Lower lobe of right lung (tissue), 2 donors: ENCODE data around the gene AXL. TPM values are rescaled to one million over a fixed set of nuclear protein-coding genes. Genes with fewer than 3 reads are reported as not detected.

ENCODE experiments used
- ATAC-seq, 2 donors: fragments of 200-7000 bp; cut with Tn5 transposase; one replicate each; pipeline ENCODE4 v1.9.1; 2020 to 2022; ENCODE audit warnings: mild to moderate bottlenecking in 2 of 2, moderate library complexity in 2 of 2
- DNase-seq: peaks from one replicate; pipeline ENCODE4 v3.0.0-alpha.2; 2020
- H3K27ac ChIP-seq: fragments of 200-600 bp; one replicate; pipeline ENCODE4 v1.8.0; 2022
- H3K27me3 ChIP-seq: fragments of 200-600 bp; one replicate; pipeline ENCODE4 v1.8.0; 2022; ENCODE audit warnings: low read depth
- H3K36me3 ChIP-seq: fragments of 200-600 bp; one replicate; pipeline ENCODE4 v1.8.0; 2022; ENCODE audit warnings: mild to moderate bottlenecking
- H3K4me1 ChIP-seq: fragments of 200-600 bp; one replicate; pipeline ENCODE4 v1.8.0; 2022
- H3K4me3 ChIP-seq: fragments of 200-600 bp; one replicate; pipeline ENCODE4 v1.8.0; 2022; ENCODE audit warnings: mild to moderate bottlenecking
- H3K9me3 ChIP-seq: fragments of 200-600 bp; one replicate; pipeline ENCODE4 v1.8.0; 2022
- CTCF ChIP-seq: fragments of 200-600 bp; IDR thresholded peaks from one replicate; pipeline ENCODE4 v1.8.0; 2022; ENCODE audit warnings: antibody characterized with exemption, mild to moderate bottlenecking
- intact Hi-C: fragments of 100-400 bp; cut with DNase I; formaldehyde crosslinking; loops from one replicate; pipeline ENCODE4 v1.11.0; 2022
- total RNA-seq: library from RNA; stranded (reverse); fragmentation: NEBNext Ultra II Directional; extraction: Animal tissue kit (Norgen Biotek cat#: 25700); gene quantifications from one replicate; pipeline ENCODE4 v1.2.1, GENCODE V29; 2021
- donor health status: DM: no; HTN: yes; CAD: no; lungs with severe emphysema.

The AXL gene
- total RNA-seq, 1 donor from 2014 or later, result 92.7 TPM

GRCh38 chr19:41295499-41295898 is 76.5 kb downstream of the AXL start:
- intact Hi-C loops, result no loop called here
- DNase-seq, result no peak
- Histone ChIP-seq H3K27me3 (no peaks in the 10 kb centered on the region), H3K9me3 (no peaks in the 10 kb centered on the region), H3K27ac (peak overlapping the region; percentile 86), H3K4me1 (peaks cover 57% of the 10 kb centered on the region), H3K36me3 (peaks cover 97% of the 10 kb centered on the region), H3K4me3 (no peak overlapping the region)
- peak; percentile 49 to 70 for ATAC-seq
- no peak for TF ChIP-seq CTCF

- no peak overlapping the region for H3K4me3 ChIP-seq
- ATAC-seq (peak in 1 of 2 donors; percentile 9), DNase-seq (no peak)
- no peak for TF ChIP-seq CTCF
- H3K9me3 ChIP-seq, result no peaks in the 10 kb centered on the region
- H3K36me3 ChIP-seq, result peaks cover 97% of the 10 kb centered on the region
- H3K4me1 ChIP-seq, result peaks cover 60% of the 10 kb centered on the region
- H3K27me3 ChIP-seq, result no peaks in the 10 kb centered on the region
- intact Hi-C loops, result no loop called here
- peak overlapping the region; percentile 86 for H3K27ac ChIP-seq
Observed at GRCh38 chr19:41296433-41296871, 77.4 kb downstream of the AXL start.

GRCh38 chr19:41297628-41298347 is 78.8 kb downstream of the AXL start:
- Histone ChIP-seq H3K27me3 (no peaks in the 10 kb centered on the region), H3K9me3 (no peaks in the 10 kb centered on the region), H3K4me1 (peaks cover 60% of the 10 kb centered on the region), H3K27ac (peak overlapping the region; percentile 86), H3K36me3 (peaks cover 97% of the 10 kb centered on the region), H3K4me3 (no peak overlapping the region)
- TF ChIP-seq CTCF, result no peak
- intact Hi-C loops, result no loop called here
- DNase-seq (no peak), ATAC-seq (peak; percentile 4 to 9)

GRCh38 chr19:41298348-41298964 is 79.4 kb downstream of the AXL start:
- H3K36me3 ChIP-seq, result peaks cover 97% of the 10 kb centered on the region
- no peak for TF ChIP-seq CTCF
- ATAC-seq, result peak; percentile 88 to 91
- H3K27me3 ChIP-seq, result no peaks in the 10 kb centered on the region
- DNase-seq, result peak; percentile 91
- peak overlapping the region; percentile 86 for H3K27ac ChIP-seq
- intact Hi-C loops, result no loop called here
- H3K9me3 ChIP-seq, result no peaks in the 10 kb centered on the region
- no peak overlapping the region for H3K4me3 ChIP-seq
- peaks cover 60% of the 10 kb centered on the region for H3K4me1 ChIP-seq

GRCh38 chr19:41299046-41299754 is 80.2 kb downstream of the AXL start:
- peak; percentile 18 to 29 for ATAC-seq
- Histone ChIP-seq H3K4me3 (no peak overlapping the region), H3K4me1 (peaks cover 60% of the 10 kb centered on the region), H3K27me3 (no peaks in the 10 kb centered on the region), H3K36me3 (peaks cover 97% of the 10 kb centered on the region), H3K9me3 (no peaks in the 10 kb centered on the region), H3K27ac (peak overlapping the region; percentile 86)
- no peak for TF ChIP-seq CTCF
- intact Hi-C loops, result no loop called here
- peak; percentile 66 for DNase-seq
